ENCODE results near the gene SPPL3.

SPPL3 gene

DNA sequence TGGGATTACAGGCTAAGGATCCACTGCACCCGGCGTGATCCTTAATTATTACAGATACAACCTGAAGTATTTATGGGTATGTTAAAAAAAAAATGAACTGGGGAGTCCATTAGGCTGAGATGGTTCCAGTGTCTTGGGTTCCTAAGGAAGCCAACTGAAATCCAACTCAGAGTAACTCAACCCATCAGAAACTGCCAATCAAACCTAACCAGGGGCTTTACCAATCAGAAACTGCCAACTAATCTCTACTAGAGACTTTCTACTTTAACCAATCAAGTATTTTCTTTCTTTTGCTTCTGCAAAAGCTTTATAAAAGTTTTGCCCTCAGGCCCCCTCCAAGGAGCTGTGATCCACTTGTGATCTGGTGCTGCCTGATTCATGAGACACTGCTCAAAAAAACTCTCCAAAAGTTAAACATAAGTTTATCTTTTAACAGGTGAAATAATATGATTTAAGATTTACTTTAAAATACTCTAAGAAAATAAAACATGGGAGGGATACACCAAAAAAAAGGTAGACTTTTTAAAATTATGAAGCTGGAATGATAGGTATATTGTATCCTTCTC, 90.5 kb downstream of the SPPL3 start:
- no peak overlapping the region for H3K27ac ChIP-seq
- TF ChIP-seq ZFX (IDR thresholded peaks at IDR 0.05; ENCODE audit: borderline replicate concordance) (no peak), CTCF (IDR thresholded peaks at IDR 0.05) (no peak)

GRCh38 chr12:120810021-120810420, 94.1 kb downstream of the SPPL3 start:
- TF ChIP-seq ZFX (IDR thresholded peaks at IDR 0.05; ENCODE audit: borderline replicate concordance) = no peak
- TF ChIP-seq CTCF (IDR thresholded peaks at IDR 0.05) = no peak
- H3K27ac ChIP-seq = no peak overlapping the region

GRCh38 chr12:120804428-120804827, 99.7 kb downstream of the SPPL3 start:
- H3K27ac ChIP-seq = no peak overlapping the region
- no peak for TF ChIP-seq CTCF (IDR thresholded peaks at IDR 0.05)
- no peak for TF ChIP-seq ZFX (IDR thresholded peaks at IDR 0.05; ENCODE audit: borderline replicate concordance)

DNA sequence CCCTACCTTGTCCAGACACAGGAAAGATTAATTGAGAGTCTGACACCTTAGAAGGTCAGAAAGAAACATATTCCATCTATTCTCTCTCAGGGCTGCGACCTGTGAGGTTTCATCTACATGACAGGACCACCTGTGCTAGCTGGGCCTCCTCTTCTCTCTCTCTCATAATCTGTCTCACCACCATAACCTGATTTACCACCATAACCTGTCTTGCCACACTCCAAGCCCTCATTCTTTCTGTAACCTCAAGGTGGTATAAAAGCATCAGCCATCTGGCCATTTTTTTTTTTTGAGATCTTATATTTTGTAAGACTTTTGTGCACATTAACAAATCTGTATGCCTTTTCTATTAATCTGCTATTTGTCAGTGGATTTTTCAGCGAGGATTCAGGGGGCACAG, 103.0 kb downstream of the SPPL3 start:
- TF ChIP-seq ZFX (IDR thresholded peaks at IDR 0.05; ENCODE audit: borderline replicate concordance) = no peak
- TF ChIP-seq CTCF (IDR thresholded peaks at IDR 0.05) = no peak
- H3K27ac ChIP-seq = no peak overlapping the region

DNA sequence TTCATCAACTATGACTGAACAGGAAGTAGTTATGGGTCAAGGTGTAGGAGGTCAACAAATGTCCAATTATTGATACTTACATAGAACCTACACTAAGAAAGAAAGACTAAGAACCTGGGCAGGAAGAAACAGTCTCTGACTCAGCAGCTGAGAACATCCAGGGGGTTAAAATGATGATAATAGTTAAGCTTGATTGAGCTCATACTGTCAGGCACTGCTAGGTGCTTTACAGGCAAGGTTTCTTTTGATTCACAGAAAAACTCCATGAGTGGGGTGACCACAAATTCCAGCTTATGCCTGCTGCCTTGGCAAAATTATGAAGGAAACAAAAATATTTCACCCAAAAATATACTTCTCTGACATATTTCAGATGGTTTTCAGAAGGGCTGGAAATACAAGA, 103.5 kb downstream of the SPPL3 start:
- no peak overlapping the region for H3K27ac ChIP-seq
- no peak for TF ChIP-seq CTCF (IDR thresholded peaks at IDR 0.05)

DNA sequence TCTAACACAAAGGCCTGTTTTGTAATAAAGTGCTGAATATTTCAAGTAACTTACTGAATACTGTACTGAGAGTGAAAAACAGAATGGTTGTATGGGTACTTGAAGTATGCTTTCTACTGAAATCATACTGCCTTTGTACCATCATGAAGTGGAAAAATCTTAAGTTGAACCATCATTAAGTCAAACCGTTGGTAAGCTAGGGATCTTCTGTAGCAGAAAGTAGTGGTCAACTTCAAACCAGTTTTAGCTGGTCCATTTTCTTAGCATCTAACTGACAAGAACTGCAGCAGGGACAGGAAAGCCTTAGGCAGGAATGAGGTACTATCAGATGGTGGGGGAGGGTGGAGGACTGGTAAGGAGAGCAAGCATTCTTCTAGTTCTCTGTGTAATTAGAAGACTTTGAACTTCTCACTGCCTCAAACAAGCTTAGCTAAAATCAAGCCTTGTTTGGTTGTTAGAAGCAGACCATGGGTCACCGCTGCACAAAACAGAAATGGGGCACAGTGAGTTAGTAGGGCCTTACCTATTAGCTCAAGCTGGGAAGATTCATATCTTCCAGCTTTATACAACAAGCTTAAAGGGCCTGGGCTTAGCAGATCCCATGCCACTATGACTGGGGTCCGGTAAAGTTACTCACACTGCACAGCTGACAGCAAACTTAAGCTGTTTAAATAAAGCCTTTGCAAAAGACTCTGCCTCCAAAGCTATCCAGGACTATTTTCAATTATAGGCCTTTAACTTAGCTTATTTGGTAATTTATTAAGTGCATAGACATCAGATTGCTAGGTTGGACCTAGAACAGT, 104.7 kb downstream of the SPPL3 start:
- no peak overlapping the region for H3K27ac ChIP-seq
- no peak for TF ChIP-seq CTCF (IDR thresholded peaks at IDR 0.05)
- no peak for TF ChIP-seq ZFX (IDR thresholded peaks at IDR 0.05; ENCODE audit: borderline replicate concordance)

DNA sequence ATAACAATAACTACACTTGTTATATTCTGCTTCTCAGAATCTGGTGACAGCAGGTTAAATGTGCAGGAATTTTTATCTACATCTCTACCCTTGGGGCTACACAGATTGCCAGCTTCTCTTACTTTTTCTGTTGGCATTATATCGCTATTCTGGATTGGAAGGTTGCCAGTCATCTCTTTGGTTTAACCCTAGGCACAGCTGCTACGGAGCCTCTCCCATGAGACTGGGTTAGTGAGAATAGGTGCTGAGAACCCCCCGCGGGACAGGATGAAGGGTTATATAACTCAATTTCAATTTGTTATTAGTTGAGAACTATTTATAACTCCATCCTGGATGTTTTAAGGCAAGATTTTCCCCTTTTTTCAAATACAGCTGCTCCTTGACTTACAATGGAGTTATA, 105.5 kb downstream of the SPPL3 start:
- TF ChIP-seq ZFX (IDR thresholded peaks at IDR 0.05; ENCODE audit: borderline replicate concordance) (no peak), CTCF (IDR thresholded peaks at IDR 0.05) (no peak)
- no peak overlapping the region for H3K27ac ChIP-seq

Measured in 22Rv1 (cell line).